GM12878 (cell line): ENCODE results near the gene EIF3D. TPM values are rescaled to one million over a fixed set of nuclear protein-coding genes. Genes with fewer than 3 reads are reported as not detected.

Experiments used
- ATAC-seq: fragments of 200-7000 bp; cut with Tn5 transposase; 3 replicates; pipeline ENCODE4 v1.9.1; 2020; ENCODE audit warnings: mild to moderate bottlenecking, moderate library complexity
- BruUV-seq: library from RNA; stranded (reverse); fragments of 400-500 nt; replicated peaks from 2 replicates; lab custom pipeline; 2021; lab: Mats Ljungman, UMichigan
- CTCF ChIA-PET: fragments of 300-600 bp; sonication (Branson Sonifier 250); formaldehyde crosslinking; extraction: SDS; loops from one replicate; lab custom pipeline; 2021; ENCODE audit warnings: inconsistent platforms; lab: Yijun Ruan, JAX
- POLR2A ChIA-PET: fragments of 350-600 bp; formaldehyde crosslinking; extraction: SDS; loops from one replicate; lab custom pipeline; 2021; ENCODE audit warnings: inconsistent platforms; lab: Charles Lee
- RAD21 ChIA-PET: fragments of 300-600 bp; sonication (Branson Sonifier 250); formaldehyde crosslinking; loops from one replicate; lab custom pipeline; 2023; ENCODE audit warnings: antibody characterized with exemption; ENCODE audit not compliant: unreplicated experiment; lab: Charles Lee
- SMC1A ChIA-PET: fragments of 300-600 bp; sonication (Branson Sonifier 250); formaldehyde crosslinking; loops from one replicate; lab custom pipeline; 2023; ENCODE audit not compliant: unreplicated experiment, uncharacterized antibody; lab: Charles Lee
- DNase-seq: peaks from one replicate; pipeline ENCODE4 v3.0.0-alpha.2; 2011; ENCODE audit warnings: low read depth, low spot score
- FAIRE-seq: peaks from 3 replicates; lab custom pipeline; 2011; peaks lifted over from hg19 to GRCh38; lab: Jason Lieb, UNC
- H2AFZ ChIP-seq: 2 replicates; pipeline ENCODE4 v1.6.0; 2011; ENCODE audit warnings: low read depth, low read length, control low read depth; ENCODE audit not compliant: control insufficient read depth
- H3K27ac ChIP-seq: 2 replicates; pipeline ENCODE4 v1.5.1; 2011; ENCODE audit warnings: control low read depth; ENCODE audit not compliant: control insufficient read depth, insufficient read depth
- H3K27me3 ChIP-seq, 2 experiments: replicated peaks in 1 of 2; 2 replicates each; pipeline versions ENCODE4 v1.6.0 to v1.6.1; 2011; ENCODE audit warnings: low read length in 1 of 2; ENCODE audit not compliant: control insufficient read depth in 2 of 2, insufficient read depth in 2 of 2
- H3K36me3 ChIP-seq, 2 experiments: 2 replicates each; pipeline ENCODE4 v1.5.1; 2011; ENCODE audit warnings: low read length in 1 of 2; ENCODE audit not compliant: control insufficient read depth in 2 of 2, insufficient read depth in 2 of 2
- H3K4me1 ChIP-seq: 2 replicates; pipeline ENCODE4 v1.6.1; 2011; ENCODE audit warnings: mild to moderate bottlenecking, low read length, moderate library complexity, mixed read lengths; ENCODE audit not compliant: control insufficient read depth, insufficient read depth
- H3K4me2 ChIP-seq: 2 replicates; pipeline ENCODE4 v1.6.0; 2011; ENCODE audit warnings: control low read depth; ENCODE audit not compliant: control insufficient read depth, insufficient read depth
- H3K4me3 ChIP-seq: fragments of 200-600 bp; sonication (generic); 2 replicates; pipeline ENCODE4 v1.5.1; 2016
- H3K79me2 ChIP-seq: 2 replicates; pipeline ENCODE4 v1.6.0; 2011; ENCODE audit warnings: low read length; ENCODE audit not compliant: control insufficient read depth, insufficient read depth
- H3K9ac ChIP-seq: 2 replicates; pipeline ENCODE4 v1.8.0; 2011; ENCODE audit warnings: low read length, control low read depth, mixed read lengths; ENCODE audit not compliant: control insufficient read depth, insufficient read depth
- H3K9me3 ChIP-seq: replicated peaks from 3 replicates; pipeline ENCODE4 v1.5.1; 2011; ENCODE audit warnings: mild to moderate bottlenecking, low read length; ENCODE audit not compliant: control insufficient read depth, insufficient read depth
- H4K20me1 ChIP-seq: 2 replicates; pipeline ENCODE4 v1.6.0; 2011; ENCODE audit not compliant: control insufficient read depth, insufficient read depth
- CHD4 ChIP-seq: fragments of 200-600 bp; sonication (generic); IDR thresholded peaks from 2 replicates; pipeline ENCODE4 v1.6.1; 2016; ENCODE audit warnings: mild to moderate bottlenecking
- HDAC6 ChIP-seq: fragments of 200-600 bp; sonication (generic); IDR thresholded peaks from one replicate; pipeline ENCODE4 v1.8.0; 2017; ENCODE audit warnings: antibody characterized with exemption; ENCODE audit not compliant: unreplicated experiment
- KAT2A ChIP-seq: conservative IDR thresholded peaks from 2 replicates; pipeline ENCODE4 v1.6.1; 2011; ENCODE audit warnings: low read depth, low read length; ENCODE audit not compliant: control insufficient read depth
- LARP7 ChIP-seq: fragments of 450-650 bp; IDR thresholded peaks from 2 replicates; pipeline ENCODE4 v1.6.1; 2017; ENCODE audit warnings: mild to moderate bottlenecking
- MEF2B ChIP-seq: fragments of 450-650 bp; IDR thresholded peaks from 2 replicates; pipeline ENCODE4 v1.6.1; 2018; ENCODE audit warnings: mild to moderate bottlenecking, moderate library complexity; ENCODE audit not compliant: partially characterized antibody, poor library complexity, severe bottlenecking
- NFIC ChIP-seq: IDR thresholded peaks from 2 replicates; pipeline ENCODE4 v1.6.1; 2012; ENCODE audit warnings: low read depth, mild to moderate bottlenecking, inconsistent platforms, low read length, moderate library complexity
- PML ChIP-seq: IDR thresholded peaks from 2 replicates; pipeline ENCODE4 v1.6.1; 2012; ENCODE audit warnings: low read length, inconsistent platforms
- POLR2AphosphoS5 ChIP-seq: IDR thresholded peaks from 2 replicates; pipeline ENCODE4 v1.6.1; 2011; ENCODE audit warnings: mild to moderate bottlenecking, low read length, inconsistent platforms
- RAD21 ChIP-seq: IDR thresholded peaks from 2 replicates; pipeline ENCODE4 v1.6.1; 2011; ENCODE audit warnings: mild to moderate bottlenecking, low read depth, low read length, moderate library complexity; ENCODE audit not compliant: insufficient read depth
- RCOR1 ChIP-seq: conservative IDR thresholded peaks from 2 replicates; pipeline ENCODE4 v1.6.1; 2012; ENCODE audit warnings: low read depth, low read length, improper control_type of control experiment
- TARDBP ChIP-seq: IDR thresholded peaks from 2 replicates; pipeline ENCODE4 v1.6.1; 2016; ENCODE audit warnings: borderline replicate concordance
- TCF7 ChIP-seq: IDR thresholded peaks from 2 replicates; pipeline ENCODE4 v1.6.1; 2014; ENCODE audit warnings: antibody characterized with exemption, borderline replicate concordance
- ZNF622 ChIP-seq: fragments of 450-650 bp; IDR thresholded peaks from 2 replicates; pipeline ENCODE4 v1.6.1; 2017; ENCODE audit warnings: mild to moderate bottlenecking, inconsistent platforms
- ZSCAN29 ChIP-seq: fragments of 450-650 bp; IDR thresholded peaks from 2 replicates; pipeline ENCODE4 v1.6.1; 2017; ENCODE audit warnings: mild to moderate bottlenecking, moderate library complexity
- WGBS: methylation state at CpG from one replicate; pipeline ENCODE4 v1.1.6; 2016; ENCODE audit warnings: low lambda C conversion rate; ENCODE audit not compliant: insufficient replicate concordance, insufficient coverage; ENCODE audit errors: missing lambda C conversion rate; 5-methylcytosine and 5-hydroxymethylcytosine counted together
- in situ Hi-C: fragments of 300-500 bp; cut with MboI; formaldehyde crosslinking; loops from 9 replicates; pipeline ENCODE4 v1.14.3; 2018; ENCODE audit warnings: mixed read lengths
- intact Hi-C: fragments of 100-400 bp; cut with micrococcal nuclease; formaldehyde crosslinking; loops from one replicate; pipeline ENCODE4 v1.14.2; 2022; ENCODE audit not compliant: unreplicated experiment
- polyA plus RNA-seq, 11 experiments: library from polyadenylated mRNA; depleted of rRNA in 4 of 11; unstranded in 6 of 11; stranded (reverse) in 5 of 11; fragments of >200 nt; fragmentation: Nextera tagmentation in 4 of 11; fragmentation: Illumina TruSeq in 1 of 11; extraction: Ambion mirVana in 4 of 11; extraction: Trizol in 1 of 11; gene quantifications; 1 replicate in 1 of 11; 2 replicates in 10 of 11; pipeline versions ENCODE4 v1.2.1 to v1.2.3, GENCODE V29; 2011 to 2016; ENCODE audit warnings: inconsistent platforms in 2 of 11, missing spikeins in 2 of 11, low read depth in 1 of 11
- total RNA-seq, 4 experiments: library from RNA; depleted of rRNA in 3 of 4; stranded (reverse); fragments of >200 nt in 3 of 4; fragmentation: Illumina TruSeq in 1 of 4; extraction: Trizol in 1 of 4; gene quantifications; 2 replicates each; pipeline versions ENCODE4 v1.2.1 to v1.2.3, GENCODE V29; 2013 to 2021
- TF ChIP-seq, protein P1 (sequence below): IDR thresholded peaks from 2 replicates; pipeline ENCODE4 v1.6.1; 2011; ENCODE audit warnings: low read depth, mild to moderate bottlenecking, low read length, moderate library complexity, borderline replicate concordance; ENCODE audit errors: extremely low read depth

EIF3D gene
- total and polyA plus RNA-seq, 10 of the 15 experiments (the other 5 are each of a cell fraction or from before 2014, with no cell fraction given), result 240 to 558 (median 420) TPM

DNA sequence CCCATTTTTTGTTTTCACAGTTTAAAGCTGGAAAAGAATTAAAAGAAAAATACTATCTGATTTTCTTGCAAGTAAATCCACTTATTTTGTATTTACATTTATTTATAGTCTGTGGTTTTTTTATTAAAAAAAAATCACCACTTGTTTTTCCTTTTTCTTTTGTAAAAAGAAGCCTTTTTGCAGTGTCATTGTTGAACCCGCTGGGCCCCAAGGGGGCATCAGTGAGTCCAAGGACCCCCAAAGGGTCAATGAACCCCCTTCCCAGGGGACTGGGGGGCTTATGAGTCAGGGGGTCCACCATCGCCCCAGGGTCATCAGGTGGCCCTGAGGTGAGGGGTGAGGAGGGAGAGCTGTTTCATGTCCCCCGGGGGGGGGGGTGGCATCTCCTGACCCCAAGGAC lies 34.0 kb upstream of the EIF3D start:
- 50% methylated on average over 2 of the region's 3 CpGs for WGBS
- ATAC-seq (no peak), FAIRE-seq (no peak), DNase-seq (no peak)
- H3K27me3 ChIP-seq, result peaks cover 2 to 3% of the 10 kb centered on the region in 2 experiments; a peak in 3 of 4 replicates
- H3K4me2 ChIP-seq, result no peak overlapping the region
- H3K9me3 ChIP-seq, result no peaks in the 10 kb centered on the region
- H3K79me2 ChIP-seq, result no peaks in the 10 kb centered on the region
- H2AFZ ChIP-seq, result no peak overlapping the region
- TF ChIP-seq TCF7 (no peak), KAT2A (no peak), NFIC (no peak), CHD4 (no peak), PML (no peak), TARDBP (no peak), LARP7 (no peak), MEF2B (no peak), HDAC6 (no peak), RCOR1 (no peak), ZSCAN29 (no peak), POLR2AphosphoS5 (no peak), ZNF622 (no peak), RAD21 (no peak)
- TF ChIP-seq, protein P1, sequence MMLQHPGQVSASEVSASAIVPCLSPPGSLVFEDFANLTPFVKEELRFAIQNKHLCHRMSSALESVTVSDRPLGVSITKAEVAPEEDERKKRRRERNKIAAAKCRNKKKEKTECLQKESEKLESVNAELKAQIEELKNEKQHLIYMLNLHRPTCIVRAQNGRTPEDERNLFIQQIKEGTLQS, result no peak
- ChIA-PET RAD21 (no interaction called here), CTCF (no interaction called here), POLR2A (no interaction called here), SMC1A (no interaction called here)
- H3K36me3 ChIP-seq, result no peaks in the 10 kb centered on the region
- BruUV-seq, result no TSS peak
- no peaks in the 10 kb centered on the region for H4K20me1 ChIP-seq
- no peaks in the 10 kb centered on the region for H3K4me1 ChIP-seq
- in situ Hi-C loops, result no loop called here
- no peak overlapping the region for H3K9ac ChIP-seq
- no peak overlapping the region for H3K27ac ChIP-seq
- no peak overlapping the region for H3K4me3 ChIP-seq
- intact Hi-C loops, result no loop called here
